ENCODE data around the gene CFAP70.

DNA sequence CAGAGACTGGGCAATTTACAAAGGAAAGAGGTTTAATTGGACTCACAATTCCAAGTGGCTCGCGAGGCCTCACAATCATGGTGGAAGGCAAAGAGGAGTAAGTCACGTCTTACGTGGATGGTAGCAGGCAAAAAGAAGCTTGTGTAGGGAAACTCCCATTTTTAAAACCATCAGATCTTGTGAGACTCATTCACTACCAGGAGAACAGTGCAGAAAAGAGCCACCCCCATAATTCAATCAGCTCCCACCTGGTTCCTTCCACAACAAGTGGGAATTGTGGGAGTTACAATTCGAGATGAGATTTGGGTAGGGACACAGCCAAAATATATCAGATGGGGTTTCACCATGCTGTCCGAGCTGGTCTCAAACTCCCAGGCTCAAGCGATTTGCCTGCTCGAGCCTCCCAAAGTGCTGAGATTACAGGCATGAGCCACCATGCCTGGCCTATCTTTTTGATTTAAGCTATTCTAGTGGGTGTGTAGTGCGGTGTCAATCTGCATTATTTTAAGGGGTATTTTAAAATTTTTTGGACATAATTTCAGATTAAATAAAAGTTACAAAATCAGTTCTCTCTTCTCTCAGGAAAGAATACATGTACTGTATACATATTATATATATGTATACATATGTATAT, 97.2 kb downstream of the CFAP70 start:
- TF ChIP-seq, protein P1, sequence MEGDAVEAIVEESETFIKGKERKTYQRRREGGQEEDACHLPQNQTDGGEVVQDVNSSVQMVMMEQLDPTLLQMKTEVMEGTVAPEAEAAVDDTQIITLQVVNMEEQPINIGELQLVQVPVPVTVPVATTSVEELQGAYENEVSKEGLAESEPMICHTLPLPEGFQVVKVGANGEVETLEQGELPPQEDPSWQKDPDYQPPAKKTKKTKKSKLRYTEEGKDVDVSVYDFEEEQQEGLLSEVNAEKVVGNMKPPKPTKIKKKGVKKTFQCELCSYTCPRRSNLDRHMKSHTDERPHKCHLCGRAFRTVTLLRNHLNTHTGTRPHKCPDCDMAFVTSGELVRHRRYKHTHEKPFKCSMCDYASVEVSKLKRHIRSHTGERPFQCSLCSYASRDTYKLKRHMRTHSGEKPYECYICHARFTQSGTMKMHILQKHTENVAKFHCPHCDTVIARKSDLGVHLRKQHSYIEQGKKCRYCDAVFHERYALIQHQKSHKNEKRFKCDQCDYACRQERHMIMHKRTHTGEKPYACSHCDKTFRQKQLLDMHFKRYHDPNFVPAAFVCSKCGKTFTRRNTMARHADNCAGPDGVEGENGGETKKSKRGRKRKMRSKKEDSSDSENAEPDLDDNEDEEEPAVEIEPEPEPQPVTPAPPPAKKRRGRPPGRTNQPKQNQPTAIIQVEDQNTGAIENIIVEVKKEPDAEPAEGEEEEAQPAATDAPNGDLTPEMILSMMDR (conservative IDR thresholded peaks at IDR 0.05; ENCODE audit: low read depth, low read length), result no peak
- TF ChIP-seq EZH2 (IDR thresholded peaks at IDR 0.05; ENCODE audit: borderline replicate concordance, low read depth, low read length, poor library complexity, severe bottlenecking), result no peak
